Right cardiac atrium (tissue), 5 donors: ENCODE measurements around the gene TAF1D. TPM values are rescaled to one million over a fixed set of nuclear protein-coding genes. Genes with fewer than 3 reads are reported as not detected.

Experiments
- ATAC-seq, 2 donors: fragments of 200-7000 bp; cut with Tn5 transposase; one replicate each; pipeline versions ENCODE4 v1.8.0 to v1.9.1; 2020; ENCODE audit warnings: moderate library complexity in 2 of 2, mild to moderate bottlenecking in 1 of 2
- DNase-seq, 3 donors: peaks; one replicate each; pipeline ENCODE4 v3.0.0-alpha.2; 2020
- H3K27ac ChIP-seq: one replicate; pipeline ENCODE4 v1.5.1; 2013; ENCODE audit warnings: mild to moderate bottlenecking, low read length, control low read depth, moderate library complexity
- H3K27me3 ChIP-seq: one replicate; pipeline ENCODE4 v1.6.1; 2013; ENCODE audit not compliant: control insufficient read depth, insufficient read depth
- H3K4me1 ChIP-seq: one replicate; pipeline ENCODE4 v1.6.1; 2013; ENCODE audit warnings: low read length; ENCODE audit not compliant: control insufficient read depth, insufficient read depth
- H3K4me3 ChIP-seq: one replicate; pipeline ENCODE4 v1.5.1; 2013; ENCODE audit warnings: low read length, control low read depth
- H3K9me3 ChIP-seq: one replicate; pipeline ENCODE4 v1.6.1; 2013; ENCODE audit warnings: low read length; ENCODE audit not compliant: control insufficient read depth
- WGBS: extraction: QIAGEN DNeasy Blood & Tissue Kit; methylation state at CpG from one replicate; pipeline ENCODE4 v1.1.7; 2013; 5-methylcytosine and 5-hydroxymethylcytosine counted together
- intact Hi-C, 4 donors: fragments of 100-400 bp; cut with DNase I; formaldehyde crosslinking; loops; one replicate each; pipeline versions ENCODE4 v1.11.0 to v1.14.0; 2022 to 2023
- microRNA-seq, 2 donors: library from miRNA; unstranded; fragments of <30 nt; microRNA quantifications; one replicate each; pipeline ENCODE4 v1.2.0, GENCODE V29; 2020 to 2021
- polyA plus RNA-seq: library from polyadenylated mRNA; stranded (reverse); fragments of 200-250 nt; gene quantifications from one replicate; pipeline ENCODE4 v1.2.3, GENCODE V29; 2013
- total RNA-seq, 4 donors: library from RNA; stranded (reverse); fragmentation: NEBNext Ultra II Directional; extraction: Animal tissue kit (Norgen Biotek cat#: 25700); gene quantifications; one replicate each; pipeline ENCODE4 v1.2.1, GENCODE V29; 2021
- donor health status: healthy with polysubstance abuse.
- donor health status: DM: no; HTN: yes; CAD: no.
- donor health status: DM: no; HTN: no; CAD: no.
- donor health status: DM: no; HTN: yes; CAD: no; lungs with severe emphysema.
- donor health status: DM: yes; HTN: yes; CAD: no.

Gene TAF1D
- total and polyA plus RNA-seq, 5 donors = 36.2 to 52.1 (median 37.6) TPM

DNA sequence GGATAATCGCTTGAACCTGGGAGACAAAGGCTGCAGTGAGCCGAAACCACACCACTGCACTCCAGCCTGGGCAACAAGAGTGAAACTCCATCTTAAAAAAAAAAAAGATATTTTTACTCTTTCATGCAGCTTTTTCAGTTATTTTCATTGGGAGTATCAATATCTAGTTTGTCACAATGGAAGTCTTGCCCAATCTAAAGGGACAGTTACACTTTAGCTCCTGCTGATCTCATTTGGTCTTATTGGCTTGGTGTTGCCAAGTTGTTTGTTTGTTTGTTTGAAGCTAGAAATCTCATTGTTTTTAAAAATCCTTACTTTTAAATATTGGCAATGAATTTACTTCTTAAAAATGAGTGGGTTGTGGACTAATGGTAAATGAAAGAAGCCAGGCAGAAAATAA lies 55.1 kb downstream of the TAF1D start:
- intact Hi-C loops = no loop called here
- ATAC-seq = peak in 1 of 2 donors; percentile 42
- H3K27ac ChIP-seq = no peak overlapping the region
- H3K9me3 ChIP-seq = no peaks in the 10 kb centered on the region
- DNase-seq = no peak
- no peaks in the 10 kb centered on the region for H3K4me1 ChIP-seq
- no peaks in the 10 kb centered on the region for H3K27me3 ChIP-seq
- 94% methylated on average over 2 of the region's 2 CpGs for WGBS
- H3K4me3 ChIP-seq = no peak overlapping the region

Small RNA genes within 50 kb of the gene (microRNA-seq; reads per million reads assigned to microRNA genes)
- gene MIR1304 = 0.42 to 0.54 reads per million in 2 donors

Other genes starting within 250 kb of the TAF1D start
- 10 to 100 TPM; 31.8 to 95.6 (median 59.8) TPM for gene SMCO4, start 198.1 kb downstream of the TAF1D start, total RNA-seq
- 69.9 TPM for gene SMCO4, start 198.1 kb downstream of the TAF1D start, polyA plus RNA-seq
- gene CEP295, start 79.8 kb downstream of the TAF1D start, total RNA-seq = 1 to 10 TPM; 5.5 to 6.0 (median 6.0) TPM
- gene CEP295, start 79.8 kb downstream of the TAF1D start, polyA plus RNA-seq = 4.6 TPM
- gene C11orf54, start 177 bp upstream of the TAF1D start, total RNA-seq = 10 to 100 TPM; 28.0 to 36.9 (median 33.4) TPM
- 23.0 TPM for gene C11orf54, start 177 bp upstream of the TAF1D start, polyA plus RNA-seq
- 10 to 100 TPM; 19.8 to 25.1 (median 22.8) TPM for gene MED17, start 42.8 kb upstream of the TAF1D start, total RNA-seq
- 14.7 TPM for gene MED17, start 42.8 kb upstream of the TAF1D start, polyA plus RNA-seq
- gene VSTM5, start 109.1 kb upstream of the TAF1D start, total RNA-seq = under 1 TPM; 0.20 to 0.48 (median 0.44) TPM
- 0.07 TPM for gene VSTM5, start 109.1 kb upstream of the TAF1D start, polyA plus RNA-seq